Measurements from ENCODE around the gene RNF113B.

DNA sequence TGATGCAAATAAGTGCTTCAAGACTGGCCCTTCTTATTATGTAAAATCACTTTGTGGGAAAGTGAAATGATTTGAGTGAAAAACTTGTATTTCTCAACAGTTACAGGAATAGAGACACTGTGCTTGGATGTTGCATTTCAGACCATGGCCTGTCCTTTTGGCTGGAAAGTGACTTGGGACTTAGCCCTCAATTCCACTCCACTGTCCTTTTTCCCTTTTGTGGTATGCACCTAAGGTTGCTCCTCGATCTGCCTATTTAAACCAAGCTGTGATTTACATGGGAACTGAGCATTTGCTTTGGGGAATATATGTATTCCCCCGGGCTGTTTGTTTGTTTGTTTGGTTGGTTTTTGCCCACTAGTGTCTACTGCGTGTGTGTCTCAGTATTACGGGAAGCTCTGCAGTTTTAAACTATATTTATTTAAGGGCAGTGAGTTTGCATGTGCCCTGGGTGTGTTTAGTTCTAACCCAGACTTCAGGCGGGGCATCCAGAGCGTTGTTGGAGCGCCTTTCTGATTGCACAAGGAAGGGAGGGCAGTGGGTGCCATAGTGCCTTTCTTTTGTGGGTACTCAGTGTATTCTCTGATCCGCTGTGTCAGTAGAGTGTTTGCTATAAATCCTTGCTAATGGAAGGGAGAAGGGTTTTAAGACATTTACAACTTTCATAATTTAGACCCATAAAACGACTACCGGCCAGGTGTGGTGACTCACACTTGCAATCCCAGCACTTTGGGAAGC, 18.2 kb upstream of the RNF113B start:
- TF ChIP-seq ZNF232 (CRISPR knock-in tag; IDR thresholded peaks at IDR 0.05; ENCODE audit: borderline replicate concordance) (no peak), EHMT2 (IDR thresholded peaks at IDR 0.05; ENCODE audit: borderline replicate concordance, low read depth, low read length) (no peak), SATB2 (CRISPR knock-in tag; IDR thresholded peaks at IDR 0.05) (no peak)
- TF ChIP-seq, protein P1, sequence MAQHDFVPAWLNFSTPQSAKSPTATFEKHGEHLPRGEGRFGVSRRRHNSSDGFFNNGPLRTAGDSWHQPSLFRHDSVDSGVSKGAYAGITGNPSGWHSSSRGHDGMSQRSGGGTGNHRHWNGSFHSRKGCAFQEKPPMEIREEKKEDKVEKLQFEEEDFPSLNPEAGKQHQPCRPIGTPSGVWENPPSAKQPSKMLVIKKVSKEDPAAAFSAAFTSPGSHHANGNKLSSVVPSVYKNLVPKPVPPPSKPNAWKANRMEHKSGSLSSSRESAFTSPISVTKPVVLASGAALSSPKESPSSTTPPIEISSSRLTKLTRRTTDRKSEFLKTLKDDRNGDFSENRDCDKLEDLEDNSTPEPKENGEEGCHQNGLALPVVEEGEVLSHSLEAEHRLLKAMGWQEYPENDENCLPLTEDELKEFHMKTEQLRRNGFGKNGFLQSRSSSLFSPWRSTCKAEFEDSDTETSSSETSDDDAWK (CRISPR knock-in tag; IDR thresholded peaks at IDR 0.05): no peak
- TF ChIP-seq, protein P2, sequence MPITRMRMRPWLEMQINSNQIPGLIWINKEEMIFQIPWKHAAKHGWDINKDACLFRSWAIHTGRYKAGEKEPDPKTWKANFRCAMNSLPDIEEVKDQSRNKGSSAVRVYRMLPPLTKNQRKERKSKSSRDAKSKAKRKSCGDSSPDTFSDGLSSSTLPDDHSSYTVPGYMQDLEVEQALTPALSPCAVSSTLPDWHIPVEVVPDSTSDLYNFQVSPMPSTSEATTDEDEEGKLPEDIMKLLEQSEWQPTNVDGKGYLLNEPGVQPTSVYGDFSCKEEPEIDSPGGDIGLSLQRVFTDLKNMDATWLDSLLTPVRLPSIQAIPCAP (CRISPR knock-in tag; IDR thresholded peaks at IDR 0.05; ENCODE audit: low read depth): no peak
- TF ChIP-seq, protein P3, sequence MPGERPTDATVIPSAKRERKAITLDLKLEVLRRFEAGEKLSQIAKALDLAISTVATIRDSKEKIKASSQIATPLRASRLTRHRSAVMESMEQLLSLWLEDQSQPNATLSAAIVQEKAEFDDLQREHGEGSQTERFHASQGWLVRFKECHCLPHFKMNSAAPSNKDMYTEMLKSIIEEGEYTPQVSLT (CRISPR knock-in tag; IDR thresholded peaks at IDR 0.05; ENCODE audit: borderline replicate concordance, low read depth): no peak
